NCI-H2196 (cell line): ENCODE measurements around the gene HSF5.

ENCODE experiments used
- DNase-seq: peaks from one replicate; lab custom pipeline; 2025; ENCODE audit not compliant: unreplicated experiment; lab: John Stamatoyannopoulos, UW

HSF5 gene

GRCh38 chr17:58373003-58373402 lies 115.2 kb downstream of the HSF5 start:
- DNase-seq = no peak

- DNase-seq = no peak
These were observed 116.8 kb downstream of the HSF5 start for GRCh38 chr17:58371300-58371950.

GRCh38 chr17:58370716-58371115 lies 117.5 kb downstream of the HSF5 start:
- no peak for DNase-seq

GRCh38 chr17:58370309-58370708 lies 117.9 kb downstream of the HSF5 start:
- no peak for DNase-seq
